ENCODE results near the gene PCSK2.

The PCSK2 gene

DNA sequence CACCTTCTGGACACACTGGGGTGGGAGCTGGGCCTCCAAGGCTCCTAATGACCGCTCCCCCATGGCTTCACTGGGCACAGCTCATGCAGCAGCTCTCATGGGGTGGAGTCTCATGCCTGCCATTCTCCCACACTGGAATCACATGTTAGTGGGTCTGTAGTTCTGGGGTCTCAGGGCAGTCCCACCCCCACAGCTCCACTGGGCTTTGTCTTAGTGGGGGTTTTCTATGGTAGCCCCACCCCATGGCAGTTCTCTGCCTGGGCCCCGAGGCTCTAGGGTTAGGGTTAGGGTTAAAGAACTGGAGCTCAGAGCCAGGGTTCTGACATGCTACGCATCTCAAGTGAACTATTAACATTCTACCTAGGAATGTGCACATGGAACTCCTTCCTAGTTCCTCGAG, 139.0 kb downstream of the PCSK2 start:
- TF ChIP-seq, protein P1, sequence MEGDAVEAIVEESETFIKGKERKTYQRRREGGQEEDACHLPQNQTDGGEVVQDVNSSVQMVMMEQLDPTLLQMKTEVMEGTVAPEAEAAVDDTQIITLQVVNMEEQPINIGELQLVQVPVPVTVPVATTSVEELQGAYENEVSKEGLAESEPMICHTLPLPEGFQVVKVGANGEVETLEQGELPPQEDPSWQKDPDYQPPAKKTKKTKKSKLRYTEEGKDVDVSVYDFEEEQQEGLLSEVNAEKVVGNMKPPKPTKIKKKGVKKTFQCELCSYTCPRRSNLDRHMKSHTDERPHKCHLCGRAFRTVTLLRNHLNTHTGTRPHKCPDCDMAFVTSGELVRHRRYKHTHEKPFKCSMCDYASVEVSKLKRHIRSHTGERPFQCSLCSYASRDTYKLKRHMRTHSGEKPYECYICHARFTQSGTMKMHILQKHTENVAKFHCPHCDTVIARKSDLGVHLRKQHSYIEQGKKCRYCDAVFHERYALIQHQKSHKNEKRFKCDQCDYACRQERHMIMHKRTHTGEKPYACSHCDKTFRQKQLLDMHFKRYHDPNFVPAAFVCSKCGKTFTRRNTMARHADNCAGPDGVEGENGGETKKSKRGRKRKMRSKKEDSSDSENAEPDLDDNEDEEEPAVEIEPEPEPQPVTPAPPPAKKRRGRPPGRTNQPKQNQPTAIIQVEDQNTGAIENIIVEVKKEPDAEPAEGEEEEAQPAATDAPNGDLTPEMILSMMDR (IDR thresholded peaks at IDR 0.05; ENCODE audit: low read depth, low read length, missing control alignments): no peak
- DNase-seq (ENCODE audit: extremely low read depth, low read depth): no peak

DNA sequence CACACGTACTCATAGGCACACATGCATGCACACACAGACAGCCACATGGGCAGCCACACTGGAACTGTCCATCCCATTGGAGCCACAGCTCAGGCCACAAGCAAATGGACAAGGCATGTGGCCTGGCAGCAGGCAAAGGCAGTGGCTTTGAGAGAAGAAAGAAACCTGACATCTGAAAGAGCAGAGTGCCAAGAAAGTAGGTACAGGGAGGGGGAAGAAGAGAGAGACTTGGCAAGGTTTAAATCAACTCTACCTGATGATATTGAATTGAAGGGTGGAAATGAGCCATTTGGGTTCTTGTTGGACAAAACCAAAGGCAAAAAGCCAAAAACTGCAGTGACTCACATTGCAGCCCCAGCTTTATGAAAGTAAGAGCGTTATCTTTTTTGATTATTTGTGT, 142.7 kb downstream of the PCSK2 start:
- no peak overlapping the region for H3K4me3 ChIP-seq (replicated peaks; ENCODE audit: low read depth, low read length)
- TF ChIP-seq, protein P1 (IDR thresholded peaks at IDR 0.05; ENCODE audit: low read depth, low read length, missing control alignments): no peak
- no peak for DNase-seq (ENCODE audit: extremely low read depth, low read depth)

More for the DNA sequence above, 139.0 kb downstream of the PCSK2 start:
- no peak overlapping the region for H3K4me3 ChIP-seq (replicated peaks; ENCODE audit: low read depth, low read length)

DNA sequence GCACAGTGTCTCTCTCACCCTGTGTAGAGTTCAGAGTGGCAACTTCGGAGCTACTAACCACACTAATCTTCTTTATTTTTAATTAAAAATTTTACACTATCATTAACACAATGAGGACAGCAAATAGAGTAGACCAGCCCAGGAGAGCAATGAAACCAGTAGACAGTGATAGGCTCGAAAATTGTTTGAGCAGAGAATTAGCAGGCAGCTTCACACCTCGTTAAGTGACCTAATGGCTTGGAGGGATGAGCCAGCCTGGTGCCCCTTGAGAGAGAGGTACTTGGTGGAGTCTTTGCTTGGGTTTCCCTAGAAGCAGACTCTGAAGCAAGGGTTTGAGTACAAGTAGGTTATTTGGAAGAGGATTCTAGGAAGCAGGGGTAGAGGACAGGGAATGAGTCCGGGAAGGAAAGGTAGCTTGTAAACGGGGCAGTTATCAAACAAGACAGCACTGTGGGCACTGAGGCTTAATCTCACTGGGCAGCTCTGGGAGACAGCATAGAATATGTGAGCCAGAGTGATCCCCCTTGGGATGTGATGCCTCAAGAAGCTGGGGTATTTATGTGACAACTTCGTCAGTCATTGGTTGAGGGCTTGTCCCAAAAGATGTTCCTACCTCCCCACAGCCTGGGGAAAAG, 146.1 kb downstream of the PCSK2 start:
- H3K4me3 ChIP-seq (replicated peaks; ENCODE audit: low read depth, low read length): no peak overlapping the region
- DNase-seq (ENCODE audit: extremely low read depth, low read depth): no peak
- TF ChIP-seq, protein P1 (IDR thresholded peaks at IDR 0.05; ENCODE audit: low read depth, low read length, missing control alignments): no peak

DNA sequence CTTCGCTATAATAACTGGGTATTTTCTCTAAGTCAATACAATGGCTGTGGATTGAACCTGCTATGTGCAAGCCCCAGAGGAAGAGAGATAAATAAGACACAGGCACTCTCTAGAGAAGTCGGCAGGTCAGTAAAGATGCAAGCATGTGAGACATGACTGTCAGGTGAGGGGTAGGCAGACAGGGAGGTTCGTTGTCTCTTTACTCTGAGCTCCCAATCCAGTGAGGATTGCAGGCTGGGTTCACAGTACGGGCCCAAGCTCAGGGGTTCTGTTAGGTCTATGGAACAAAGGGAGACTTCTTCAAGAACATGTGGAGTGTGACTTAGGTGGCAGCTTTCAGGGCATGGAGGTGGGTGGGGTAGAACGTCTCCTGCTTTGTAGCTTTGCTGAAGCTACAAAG, 147.2 kb downstream of the PCSK2 start:
- H3K4me3 ChIP-seq (replicated peaks; ENCODE audit: low read depth, low read length): no peak overlapping the region
- DNase-seq (ENCODE audit: extremely low read depth, low read depth): no peak
- TF ChIP-seq, protein P1 (IDR thresholded peaks at IDR 0.05; ENCODE audit: low read depth, low read length, missing control alignments): no peak

DNA sequence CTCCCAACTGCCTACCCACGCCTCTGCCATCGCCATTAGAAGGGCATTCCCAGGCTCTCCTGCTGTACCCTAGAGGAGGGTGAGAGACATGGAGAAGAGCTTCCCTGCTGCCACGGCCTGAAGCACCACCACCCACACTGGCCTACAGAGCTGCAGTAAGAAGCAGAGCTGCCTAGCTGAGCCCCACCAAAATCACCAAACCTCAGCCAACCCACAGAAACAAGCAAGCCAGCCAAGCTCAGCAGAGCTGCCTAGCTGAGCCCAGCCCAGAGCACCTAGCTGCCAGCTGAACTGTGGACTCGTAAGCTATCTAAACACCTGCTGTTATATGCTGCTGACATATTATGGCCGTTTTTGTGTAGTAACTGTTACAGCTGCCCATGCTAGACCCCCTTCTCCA, 149.2 kb downstream of the PCSK2 start:
- no peak for DNase-seq (ENCODE audit: extremely low read depth, low read depth)
- TF ChIP-seq, protein P1 (IDR thresholded peaks at IDR 0.05; ENCODE audit: low read depth, low read length, missing control alignments): no peak
- no peak overlapping the region for H3K4me3 ChIP-seq (replicated peaks; ENCODE audit: low read depth, low read length)

DNA sequence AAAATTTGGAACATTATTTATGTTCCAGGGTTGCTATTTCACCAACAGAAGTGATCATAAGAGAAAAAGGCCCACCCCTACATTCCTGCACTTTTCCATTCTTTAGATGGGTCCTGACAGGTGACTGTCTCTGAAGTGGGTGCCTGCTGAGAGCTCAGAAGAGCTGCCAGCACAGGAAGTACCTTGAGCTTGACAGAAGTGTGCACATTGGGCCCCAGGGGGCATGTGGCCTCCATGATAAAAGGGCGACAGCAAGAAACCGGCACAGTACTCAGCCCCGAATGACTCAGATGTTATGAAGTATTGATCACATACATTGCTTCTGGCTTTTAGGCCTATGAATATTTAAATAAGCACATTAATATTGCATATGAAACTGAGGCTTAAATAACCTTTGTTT, 150.4 kb downstream of the PCSK2 start:
- TF ChIP-seq, protein P1 (IDR thresholded peaks at IDR 0.05; ENCODE audit: low read depth, low read length, missing control alignments): no peak
- DNase-seq (ENCODE audit: extremely low read depth, low read depth): no peak
- no peak overlapping the region for H3K4me3 ChIP-seq (replicated peaks; ENCODE audit: low read depth, low read length)

DNA sequence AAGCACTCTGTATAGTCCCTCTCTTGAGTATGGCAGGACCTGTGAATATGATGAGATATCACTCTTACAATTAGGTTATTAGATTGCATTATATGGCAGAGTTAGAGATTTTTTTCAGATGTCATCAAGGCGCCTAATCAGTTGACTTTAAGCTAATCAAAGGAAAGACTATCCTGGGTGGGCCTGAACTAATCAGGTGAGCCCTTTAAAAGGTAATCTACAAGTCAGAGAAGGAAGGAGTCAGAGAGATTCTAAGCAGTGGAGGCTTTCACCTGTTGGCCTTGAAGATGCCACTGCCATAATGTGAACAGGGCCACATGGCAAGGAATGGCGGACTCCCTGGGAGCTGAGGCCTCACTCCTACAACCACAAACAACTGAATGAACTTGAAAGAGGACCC, 152.8 kb downstream of the PCSK2 start:
- no peak overlapping the region for H3K4me3 ChIP-seq (replicated peaks; ENCODE audit: low read depth, low read length)
- DNase-seq (ENCODE audit: extremely low read depth, low read depth): no peak
- TF ChIP-seq, protein P1 (IDR thresholded peaks at IDR 0.05; ENCODE audit: low read depth, low read length, missing control alignments): no peak

All from HFF-Myc (cell line).